GM18870 (cell line): ENCODE results near the gene TPR.
A peak's percentile ranks its signal among the peaks of the same experiment; 100 is the strongest.

Source experiments
- ATAC-seq: cut with Tn5 transposase; IDR thresholded peaks from one replicate; pipeline ENCODE4 v1.9.1; 2021; ENCODE audit warnings: moderate library complexity; ENCODE audit not compliant: unreplicated experiment

TPR gene

DNA sequence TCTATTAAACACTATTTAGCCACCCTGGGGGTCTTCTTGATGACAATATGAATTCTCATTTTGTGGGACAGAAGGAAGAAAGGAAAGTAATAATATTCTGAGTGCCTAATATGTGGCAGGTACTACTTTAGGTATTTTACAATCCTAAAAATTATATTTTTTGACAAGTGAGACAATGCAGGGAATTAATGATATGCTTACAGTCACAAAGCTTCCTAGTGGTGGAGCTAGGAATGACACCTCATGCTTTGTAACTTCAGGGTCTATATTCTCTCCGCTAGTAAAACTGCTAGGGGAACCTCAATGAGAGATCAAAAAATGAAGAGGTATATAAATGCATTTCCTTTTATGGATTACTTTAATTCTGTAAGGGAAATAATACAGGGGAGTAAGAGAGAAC is 44.3 kb downstream of the TPR start:
- ATAC-seq = no peak

DNA sequence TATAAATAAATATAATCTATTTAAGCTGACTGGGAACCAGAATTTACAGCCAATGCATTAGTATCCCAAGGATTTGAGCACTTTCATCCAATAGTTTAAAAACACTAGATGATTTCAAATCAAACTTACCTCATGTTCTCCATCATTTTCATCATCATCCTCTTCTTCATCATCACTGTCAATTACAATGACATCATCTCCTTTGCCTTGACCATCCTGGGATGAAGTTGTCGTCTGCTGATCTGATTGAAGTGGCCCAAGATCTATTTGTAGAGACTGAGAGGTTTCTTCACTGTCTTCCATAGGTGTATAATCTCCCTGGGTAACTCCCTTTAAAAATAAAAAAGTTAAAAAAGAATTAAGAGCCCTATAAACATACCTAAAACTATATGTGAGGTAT is 47.7 kb downstream of the TPR start:
- ATAC-seq = no peak

DNA sequence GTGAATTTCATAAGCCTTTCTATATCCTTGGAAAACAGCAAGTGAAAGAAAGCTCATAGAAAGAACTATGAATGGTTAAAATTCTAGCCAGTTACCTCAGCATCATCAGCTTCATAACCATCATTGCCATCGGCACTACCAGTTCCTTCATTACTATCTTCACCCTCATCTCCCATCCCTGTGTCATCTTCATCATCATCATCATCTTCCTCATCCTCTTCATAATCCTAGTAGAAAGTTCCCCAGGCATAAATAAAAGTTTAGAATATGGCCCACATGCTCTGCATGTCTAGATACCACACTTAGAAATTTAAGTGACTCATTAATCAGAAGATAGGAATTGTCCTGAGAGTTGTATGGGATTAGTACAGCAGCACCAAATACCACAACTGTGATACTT is 49.0 kb downstream of the TPR start:
- no peak for ATAC-seq

DNA sequence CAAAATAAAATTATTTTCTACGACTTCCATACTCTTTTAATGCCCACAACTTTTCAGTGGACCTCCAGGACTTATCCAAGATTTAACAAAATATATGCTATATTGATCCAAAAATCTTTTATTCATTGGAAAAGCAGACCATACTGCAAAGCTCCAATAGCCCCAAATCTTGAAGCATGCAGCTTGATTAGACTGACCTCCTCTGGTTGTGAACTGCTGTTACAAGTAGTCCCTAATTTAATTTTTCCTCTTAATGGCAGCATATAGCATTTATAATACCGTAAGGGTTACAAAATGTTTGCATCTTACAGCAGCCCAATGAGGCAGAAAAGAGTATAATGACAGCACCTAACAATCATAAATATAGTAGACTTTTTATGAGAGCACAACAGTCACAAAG is 49.8 kb downstream of the TPR start:
- no peak for ATAC-seq

DNA sequence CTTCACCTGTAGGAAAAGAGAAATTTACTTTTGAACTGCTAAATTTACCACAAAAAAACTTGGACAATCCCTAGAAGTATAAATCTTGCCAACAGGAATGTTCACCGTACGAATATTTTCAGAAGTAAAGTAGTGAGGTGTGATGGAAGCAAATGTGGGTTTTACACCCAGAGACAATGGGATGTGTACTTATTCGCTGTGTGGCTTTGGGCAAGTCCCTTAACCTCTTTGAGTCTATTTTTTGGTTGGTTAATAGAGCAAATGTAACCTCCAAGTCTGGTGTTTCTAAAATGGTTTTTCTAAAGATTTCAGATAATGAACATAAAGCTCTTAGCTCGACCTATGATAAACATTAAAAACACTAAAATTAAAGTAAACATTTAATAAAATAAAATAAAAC is 51.2 kb downstream of the TPR start:
- no peak for ATAC-seq

DNA sequence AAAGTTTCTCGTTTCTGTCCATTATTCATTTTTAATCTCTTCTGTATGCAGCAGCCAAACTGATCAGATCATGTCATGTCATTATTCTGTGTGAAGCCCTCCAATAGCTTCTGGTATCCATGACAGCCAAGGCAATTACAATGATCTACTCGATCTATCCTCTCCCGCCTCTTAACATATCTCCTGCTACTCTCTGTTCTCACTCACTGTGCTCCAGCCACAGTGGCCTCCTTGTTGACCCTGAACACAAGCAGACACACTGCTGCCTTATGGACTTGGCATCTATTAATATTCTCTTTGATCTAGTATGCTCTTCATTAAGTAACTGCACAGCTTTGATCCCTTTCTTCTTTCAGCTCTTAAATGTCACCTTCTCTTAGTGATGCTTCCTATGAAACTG is 59.5 kb downstream of the TPR start:
- no peak for ATAC-seq

DNA sequence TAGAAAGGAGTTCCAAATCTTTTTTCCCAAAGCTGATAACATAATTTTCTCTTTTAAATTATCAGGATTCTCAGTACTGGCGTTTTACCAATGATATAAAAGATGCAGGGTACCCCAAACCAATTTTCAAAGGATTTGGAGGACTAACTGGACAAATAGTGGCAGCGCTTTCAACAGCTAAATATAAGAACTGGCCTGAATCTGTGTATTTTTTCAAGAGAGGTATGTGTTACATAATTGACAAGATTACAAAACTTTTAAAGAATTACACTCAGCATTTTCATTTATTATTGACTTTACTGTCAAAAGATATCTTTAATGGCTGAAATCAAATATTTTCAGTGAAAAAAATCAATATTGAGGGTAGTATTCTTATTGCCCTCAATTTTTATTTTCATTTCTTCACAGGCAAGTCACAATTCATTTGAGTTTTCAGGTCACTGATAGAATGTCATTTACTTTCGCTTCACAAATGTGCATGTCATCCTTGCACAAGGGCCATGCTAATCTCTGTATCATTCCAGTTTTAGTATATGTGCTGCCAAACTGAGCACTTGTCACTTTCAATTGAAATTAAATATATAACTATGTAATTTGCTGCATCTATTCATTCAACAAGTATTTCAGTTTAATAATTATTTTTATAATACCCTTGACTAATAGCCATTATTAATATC is 63.5 kb downstream of the TPR start:
- no peak for ATAC-seq

DNA sequence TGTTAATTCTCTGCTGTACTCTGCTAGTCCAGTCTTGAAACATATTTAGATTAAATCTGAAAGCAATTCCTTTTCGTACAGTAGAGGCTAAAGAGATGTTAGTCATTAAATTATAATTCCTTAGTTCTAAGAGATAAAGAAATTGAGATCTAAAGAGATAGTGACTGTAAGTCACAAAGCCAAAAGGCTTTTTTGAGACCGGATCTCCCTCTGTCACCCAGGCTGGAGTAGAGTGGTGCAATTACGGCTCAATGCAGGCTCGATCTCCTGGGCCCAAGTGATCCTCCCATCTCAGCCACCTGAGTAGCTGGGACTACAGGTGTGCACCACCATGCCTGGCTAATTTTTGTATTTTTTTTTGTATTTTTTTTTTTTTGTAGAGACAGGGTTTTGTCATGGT is 64.7 kb downstream of the TPR start:
- ATAC-seq = no peak

DNA sequence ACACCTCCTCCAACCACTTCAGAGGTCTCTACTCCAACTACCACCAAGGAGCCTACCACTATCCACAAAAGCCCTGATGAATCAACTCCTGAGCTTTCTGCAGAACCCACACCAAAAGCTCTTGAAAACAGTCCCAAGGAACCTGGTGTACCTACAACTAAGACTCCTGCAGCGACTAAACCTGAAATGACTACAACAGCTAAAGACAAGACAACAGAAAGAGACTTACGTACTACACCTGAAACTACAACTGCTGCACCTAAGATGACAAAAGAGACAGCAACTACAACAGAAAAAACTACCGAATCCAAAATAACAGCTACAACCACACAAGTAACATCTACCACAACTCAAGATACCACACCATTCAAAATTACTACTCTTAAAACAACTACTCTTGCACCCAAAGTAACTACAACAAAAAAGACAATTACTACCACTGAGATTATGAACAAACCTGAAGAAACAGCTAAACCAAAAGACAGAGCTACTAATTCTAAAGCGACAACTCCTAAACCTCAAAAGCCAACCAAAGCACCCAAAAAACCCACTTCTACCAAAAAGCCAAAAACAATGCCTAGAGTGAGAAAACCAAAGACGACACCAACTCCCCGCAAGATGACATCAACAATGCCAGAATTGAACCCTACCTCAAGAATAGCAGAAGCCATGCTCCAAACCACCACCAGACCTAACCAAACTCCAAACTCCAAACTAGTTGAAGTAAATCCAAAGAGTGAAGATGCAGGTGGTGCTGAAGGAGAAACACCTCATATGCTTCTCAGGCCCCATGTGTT is 66.6 kb downstream of the TPR start:
- no peak for ATAC-seq

DNA sequence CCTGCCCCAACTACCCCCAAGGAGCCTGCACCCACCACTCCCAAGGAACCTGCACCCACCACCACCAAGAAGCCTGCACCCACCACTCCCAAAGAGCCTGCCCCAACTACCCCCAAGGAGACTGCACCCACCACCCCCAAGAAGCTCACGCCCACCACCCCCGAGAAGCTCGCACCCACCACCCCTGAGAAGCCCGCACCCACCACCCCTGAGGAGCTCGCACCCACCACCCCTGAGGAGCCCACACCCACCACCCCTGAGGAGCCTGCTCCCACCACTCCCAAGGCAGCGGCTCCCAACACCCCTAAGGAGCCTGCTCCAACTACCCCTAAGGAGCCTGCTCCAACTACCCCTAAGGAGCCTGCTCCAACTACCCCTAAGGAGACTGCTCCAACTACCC is 67.6 kb downstream of the TPR start:
- no peak for ATAC-seq

DNA sequence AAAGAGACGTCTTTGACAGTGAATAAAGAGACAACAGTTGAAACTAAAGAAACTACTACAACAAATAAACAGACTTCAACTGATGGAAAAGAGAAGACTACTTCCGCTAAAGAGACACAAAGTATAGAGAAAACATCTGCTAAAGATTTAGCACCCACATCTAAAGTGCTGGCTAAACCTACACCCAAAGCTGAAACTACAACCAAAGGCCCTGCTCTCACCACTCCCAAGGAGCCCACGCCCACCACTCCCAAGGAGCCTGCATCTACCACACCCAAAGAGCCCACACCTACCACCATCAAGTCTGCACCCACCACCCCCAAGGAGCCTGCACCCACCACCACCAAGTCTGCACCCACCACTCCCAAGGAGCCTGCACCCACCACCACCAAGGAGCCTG is 68.5 kb downstream of the TPR start:
- ATAC-seq = no peak

DNA sequence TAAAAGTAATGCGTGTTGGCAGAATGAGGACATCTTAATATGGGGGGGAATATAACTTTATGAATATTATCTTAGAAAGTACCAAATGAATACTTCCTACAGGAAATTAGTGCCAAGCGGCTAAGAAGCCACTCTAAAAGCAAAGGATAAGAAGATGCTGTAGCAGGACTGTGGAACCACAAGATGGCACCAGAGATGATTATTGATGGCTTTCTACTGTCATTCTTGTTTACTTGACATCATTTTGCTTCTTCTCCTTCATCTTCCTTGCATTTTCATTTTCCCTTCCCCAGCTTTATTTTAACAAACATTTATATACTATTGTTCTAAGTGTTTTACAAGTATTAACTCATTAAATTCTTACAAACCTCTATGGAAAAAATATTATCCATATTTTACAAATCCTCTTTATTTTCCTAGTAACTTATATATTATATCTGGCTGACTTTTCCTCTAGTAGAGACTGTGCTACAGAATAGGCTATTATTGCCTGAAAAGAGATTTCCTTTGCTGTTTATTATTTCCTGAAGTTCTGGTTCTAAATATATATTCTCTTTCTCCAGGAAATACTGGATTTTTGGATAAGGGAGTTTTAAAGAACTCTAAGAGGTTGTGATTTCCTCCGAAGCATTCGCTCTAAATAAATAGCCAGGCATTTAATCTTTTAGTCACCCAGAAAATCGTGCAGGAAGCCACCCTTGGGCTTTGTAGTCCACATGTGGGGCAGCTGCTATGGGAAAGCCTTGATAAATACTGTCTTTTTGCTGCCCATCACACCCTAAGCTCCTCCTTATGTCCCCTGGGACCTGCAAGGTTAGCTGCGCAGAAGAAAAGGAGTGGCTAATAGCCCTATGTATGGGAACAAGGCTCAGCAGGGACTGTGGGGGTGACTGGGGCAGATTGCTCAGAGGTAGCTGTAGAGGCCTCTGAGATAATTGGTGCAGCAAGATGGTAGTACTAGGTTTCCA is 69.8 kb downstream of the TPR start:
- ATAC-seq = peak; percentile 82

DNA sequence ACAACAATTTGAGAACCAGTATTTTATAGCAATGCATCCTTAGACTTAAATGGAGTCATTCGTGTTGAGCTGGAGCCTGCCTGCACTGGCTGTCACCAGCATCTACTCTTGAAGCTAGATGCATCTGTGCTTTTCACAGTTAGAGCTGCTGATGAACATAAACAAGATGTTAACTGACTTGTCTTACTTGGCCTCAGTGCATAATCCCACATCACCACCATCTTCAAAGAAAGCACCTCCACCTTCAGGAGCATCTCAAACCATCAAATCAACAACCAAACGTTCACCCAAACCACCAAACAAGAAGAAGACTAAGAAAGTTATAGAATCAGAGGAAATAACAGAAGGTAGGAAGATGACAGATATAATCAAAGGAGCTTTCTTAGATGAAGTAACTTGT is 71.1 kb downstream of the TPR start:
- ATAC-seq = no peak

DNA sequence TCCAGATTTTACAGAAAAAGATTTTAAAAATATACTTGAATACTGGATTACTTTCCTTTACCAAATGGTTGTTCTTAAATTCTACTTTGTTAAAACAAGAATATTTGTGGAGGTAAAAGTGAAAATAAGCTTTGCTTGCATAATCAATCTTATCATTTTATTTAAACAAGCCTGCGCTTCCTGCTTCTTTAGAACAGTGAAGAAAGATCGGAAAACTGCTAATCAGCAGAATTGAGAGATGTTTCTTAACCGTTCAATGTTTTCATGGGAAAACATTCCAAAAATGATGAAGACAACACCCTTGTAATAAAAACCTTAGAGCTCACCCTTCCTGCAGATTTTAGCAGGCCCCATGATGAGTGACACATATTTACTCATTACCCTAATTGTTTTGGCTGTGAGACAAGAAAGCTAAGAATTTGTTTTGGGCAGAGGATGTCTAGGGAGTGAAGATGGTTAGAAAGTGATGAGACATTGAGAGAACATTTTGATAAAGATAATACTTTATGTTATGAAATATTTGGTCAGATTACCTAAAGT is 72.6 kb downstream of the TPR start:
- no peak for ATAC-seq

DNA sequence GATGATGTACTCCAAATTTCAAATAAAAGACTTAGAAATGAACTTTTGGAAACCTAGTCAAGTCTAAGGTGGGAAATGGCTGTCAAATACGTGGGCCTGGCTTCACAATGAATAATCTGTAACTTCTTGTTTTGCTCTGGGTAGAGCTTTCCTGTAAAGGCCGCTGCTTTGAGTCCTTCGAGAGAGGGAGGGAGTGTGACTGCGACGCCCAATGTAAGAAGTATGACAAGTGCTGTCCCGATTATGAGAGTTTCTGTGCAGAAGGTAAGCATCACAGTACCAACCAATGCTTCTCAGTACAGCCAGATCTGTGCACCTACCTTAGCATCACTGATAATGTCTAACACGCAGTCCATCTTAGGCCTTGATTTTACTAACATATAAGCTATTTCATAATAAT is 73.6 kb downstream of the TPR start:
- no peak for ATAC-seq

DNA sequence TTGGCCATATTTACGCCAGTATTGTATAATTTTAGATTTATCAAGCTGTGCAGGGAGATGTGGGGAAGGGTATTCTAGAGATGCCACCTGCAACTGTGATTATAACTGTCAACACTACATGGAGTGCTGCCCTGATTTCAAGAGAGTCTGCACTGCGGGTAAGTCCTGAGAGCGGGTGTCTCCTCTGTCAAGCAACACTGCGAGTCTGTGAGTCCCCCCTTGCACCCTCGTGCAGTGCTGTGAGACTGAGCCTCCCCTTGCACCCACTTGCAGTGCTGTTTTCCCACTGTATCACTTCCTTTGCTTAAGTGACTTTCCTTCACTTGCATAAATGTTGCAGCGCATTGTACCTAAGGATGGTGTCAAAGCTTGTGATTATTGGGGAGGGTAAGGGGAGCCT is 75.0 kb downstream of the TPR start:
- ATAC-seq = no peak

DNA sequence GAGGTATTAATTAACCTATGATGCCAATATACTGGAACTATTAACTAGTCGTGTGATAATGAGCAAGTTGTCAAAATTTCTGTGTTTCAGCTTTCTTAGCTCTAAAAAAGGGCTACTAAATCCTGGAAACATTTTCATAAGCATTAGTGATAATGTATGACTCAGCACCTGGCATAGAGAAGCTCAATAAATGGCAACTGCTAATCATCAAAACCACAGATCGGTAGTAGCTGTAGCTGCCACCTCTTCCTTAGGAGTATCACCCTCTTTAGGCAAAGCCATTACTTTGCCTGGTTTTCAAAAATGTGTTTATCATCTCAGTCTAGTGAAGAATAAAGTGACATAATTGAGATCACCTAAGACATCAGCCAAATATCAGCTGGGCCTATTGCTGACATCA is 75.5 kb downstream of the TPR start:
- no peak for ATAC-seq

DNA sequence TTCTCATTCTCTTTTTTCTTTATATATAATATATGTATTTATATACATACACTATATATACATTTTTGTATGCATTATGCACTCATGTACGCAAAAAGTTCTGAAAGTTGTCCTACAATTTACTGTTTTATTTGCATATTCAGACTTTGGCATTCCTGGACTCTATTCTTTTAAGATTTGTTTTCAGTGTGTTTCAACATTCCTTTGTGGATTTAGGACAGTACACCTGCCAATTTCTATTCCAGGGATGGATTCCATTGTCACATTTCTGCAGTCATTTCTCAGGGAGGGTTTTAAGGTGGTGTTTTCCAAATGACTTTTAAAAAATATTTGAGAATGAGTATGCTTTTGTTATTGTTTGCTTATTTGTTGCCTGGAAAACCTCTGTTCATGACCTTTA is 76.2 kb downstream of the TPR start:
- ATAC-seq = no peak

DNA sequence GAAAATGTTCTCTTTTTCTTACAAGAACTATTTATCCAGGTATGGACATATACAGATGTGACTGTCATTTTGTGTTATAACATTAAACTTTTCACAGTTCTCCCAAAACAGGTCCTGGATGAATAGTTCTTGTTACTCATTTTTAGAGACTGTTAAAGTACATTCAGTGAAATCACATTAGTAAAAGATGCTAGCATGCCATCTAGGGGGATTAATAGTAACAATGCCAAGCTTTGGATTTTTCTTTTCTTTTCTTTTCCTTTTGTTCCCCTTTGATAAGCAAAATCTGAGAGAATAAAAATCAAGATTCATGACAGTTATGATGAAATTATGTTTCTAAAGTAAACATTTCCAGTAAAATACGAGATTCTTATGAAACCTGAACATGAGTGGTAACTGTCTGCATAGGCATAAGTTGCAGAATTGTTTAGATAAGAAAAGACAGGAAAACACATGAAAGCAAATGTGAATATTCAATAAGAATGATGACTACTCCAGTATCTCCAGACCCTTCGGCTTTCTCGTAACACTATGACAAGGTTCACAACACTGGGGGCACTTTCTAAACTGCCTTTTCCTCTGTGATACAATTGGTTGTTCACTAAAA is 77.5 kb downstream of the TPR start:
- ATAC-seq = no peak

DNA sequence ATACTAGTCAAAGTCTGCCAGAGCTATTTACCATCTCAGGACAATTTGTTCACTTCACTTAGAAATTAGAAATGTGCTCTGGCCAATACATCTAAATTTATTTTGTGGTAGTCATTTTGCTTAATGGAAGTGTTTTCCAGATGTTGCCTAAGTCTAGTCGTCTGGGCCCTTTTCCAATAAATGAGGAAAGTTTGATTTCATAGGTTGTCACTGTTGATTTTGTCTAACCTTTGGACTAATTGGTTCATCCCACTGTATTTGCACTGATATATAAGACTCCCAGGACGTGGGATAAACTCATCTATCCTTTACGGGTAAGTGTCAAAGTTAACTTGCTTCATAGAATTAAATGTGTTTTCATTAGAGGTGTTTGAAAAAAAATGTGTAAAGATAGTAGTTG is 79.1 kb downstream of the TPR start, which contains the start of gene PRG4:
PRG4 (plus strand) TSS at position 300 of the 400 bp plus-strand sequence.
- no peak for ATAC-seq

DNA sequence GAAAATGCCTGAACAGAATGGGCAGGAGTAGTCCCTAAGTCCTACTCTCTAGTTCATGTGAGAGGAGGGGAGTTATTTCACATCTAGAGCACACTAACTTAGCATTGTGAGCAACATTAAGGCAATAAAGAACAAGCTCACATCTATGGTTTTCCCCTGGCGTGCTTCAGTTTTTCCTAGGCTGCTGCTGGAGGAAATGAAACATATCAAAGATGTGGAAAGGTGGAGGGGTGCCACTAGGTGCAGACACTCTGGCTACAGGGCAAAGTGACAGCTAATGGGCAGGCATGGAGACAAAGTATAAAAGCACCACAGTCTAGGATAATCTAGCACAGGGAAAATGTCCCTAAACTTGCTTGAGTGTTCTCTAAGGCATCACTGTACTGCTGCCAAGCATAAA is 82.2 kb downstream of the TPR start:
- no peak for ATAC-seq
